Measurements from ENCODE around the gene PTPRCAP.
"Not testable (repeated sequence)": the region's sequence is repeated elsewhere in the genome, so short reads cannot be mapped to it uniquely, and the experiment has no call there.

PTPRCAP gene

DNA sequence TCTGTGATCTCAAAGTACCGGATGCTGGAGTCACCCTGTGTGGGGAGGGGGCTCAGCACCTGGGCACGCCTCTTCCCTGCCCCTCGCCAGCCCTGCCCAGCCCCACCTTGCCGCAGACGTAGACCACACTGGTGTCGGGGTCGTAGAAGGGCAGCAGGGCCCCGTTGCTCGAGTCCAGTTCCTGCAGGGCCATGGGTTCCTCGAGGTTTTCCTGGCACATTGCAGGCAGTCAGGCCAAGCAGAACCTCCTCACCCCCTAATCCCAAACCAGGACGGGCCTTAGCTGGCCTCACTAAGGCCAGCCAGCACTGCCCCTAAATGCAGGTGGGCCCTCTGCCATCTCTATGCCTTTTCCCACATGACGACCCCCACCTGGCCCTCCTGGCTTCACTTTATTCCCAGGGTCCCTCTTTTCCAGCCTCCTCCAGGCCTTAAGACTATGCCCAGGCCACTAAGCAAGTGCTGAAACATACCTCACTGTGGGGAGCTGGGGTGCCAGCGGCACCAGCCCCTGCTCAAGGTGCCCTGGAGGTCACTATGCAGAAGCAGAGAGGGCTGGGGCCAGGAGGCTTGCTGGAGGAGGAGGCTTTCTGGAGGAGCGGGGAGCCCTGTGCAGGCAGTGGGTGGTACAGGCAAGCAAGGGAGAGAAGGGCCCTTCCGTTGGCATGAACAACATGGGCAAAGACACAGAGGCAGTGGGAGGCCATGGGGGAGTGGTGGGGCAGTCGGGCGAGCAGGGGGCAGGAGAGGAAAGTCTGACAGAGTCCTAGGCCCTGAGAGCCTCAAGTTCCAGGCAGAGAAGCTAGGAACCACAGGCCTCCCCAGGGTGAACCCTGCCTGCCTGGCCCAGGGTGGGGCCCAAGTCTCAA lies 3.0 kb upstream of the PTPRCAP start:
- DNase-seq (ENCODE audit: low spot score): no peak

DNA sequence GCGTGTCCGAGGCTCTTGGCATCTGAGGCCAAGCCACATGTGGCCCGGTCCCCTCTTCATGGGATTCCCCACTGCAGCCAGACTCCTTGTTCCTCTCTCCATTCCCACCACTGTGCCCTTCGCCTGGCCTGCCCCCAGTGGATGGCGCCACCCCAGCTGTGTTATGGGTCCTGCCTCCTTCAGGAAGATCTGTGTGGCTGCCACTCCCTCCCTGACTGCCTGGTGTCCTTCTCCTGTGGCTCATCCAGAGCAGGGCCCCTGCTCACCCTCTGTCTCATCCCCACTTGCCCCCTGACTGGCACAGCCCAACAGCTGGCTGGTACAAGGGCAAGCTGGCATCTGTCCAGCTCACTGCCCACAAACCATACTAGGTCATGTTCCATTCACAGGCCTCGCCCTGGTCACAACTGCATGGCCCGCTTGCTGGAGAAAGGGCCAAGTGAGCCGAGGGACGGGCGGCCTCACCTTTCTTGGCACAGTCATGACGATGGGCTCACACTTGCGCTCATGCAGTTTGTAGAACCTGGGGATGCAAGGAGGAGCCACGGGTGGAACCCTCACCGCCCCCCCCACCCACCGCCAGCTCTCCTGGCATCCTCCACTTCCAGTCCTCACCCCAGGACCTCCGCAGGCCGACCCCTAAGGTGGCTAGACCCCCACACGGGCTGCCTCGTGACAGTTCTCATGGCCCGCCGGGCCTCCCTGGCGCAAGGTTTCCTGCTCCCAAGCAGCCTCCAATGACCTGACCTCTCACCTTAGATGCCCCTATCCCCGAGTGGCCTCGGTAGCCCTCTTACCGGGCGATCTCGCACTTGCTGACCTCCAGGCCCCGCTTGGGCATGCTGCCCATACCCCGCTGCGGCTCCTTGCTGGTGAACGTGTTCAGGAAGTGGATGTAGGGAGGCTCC lies 2.1 kb upstream of the PTPRCAP start:
- DNase-seq (ENCODE audit: low spot score): peak; percentile 58

DNA sequence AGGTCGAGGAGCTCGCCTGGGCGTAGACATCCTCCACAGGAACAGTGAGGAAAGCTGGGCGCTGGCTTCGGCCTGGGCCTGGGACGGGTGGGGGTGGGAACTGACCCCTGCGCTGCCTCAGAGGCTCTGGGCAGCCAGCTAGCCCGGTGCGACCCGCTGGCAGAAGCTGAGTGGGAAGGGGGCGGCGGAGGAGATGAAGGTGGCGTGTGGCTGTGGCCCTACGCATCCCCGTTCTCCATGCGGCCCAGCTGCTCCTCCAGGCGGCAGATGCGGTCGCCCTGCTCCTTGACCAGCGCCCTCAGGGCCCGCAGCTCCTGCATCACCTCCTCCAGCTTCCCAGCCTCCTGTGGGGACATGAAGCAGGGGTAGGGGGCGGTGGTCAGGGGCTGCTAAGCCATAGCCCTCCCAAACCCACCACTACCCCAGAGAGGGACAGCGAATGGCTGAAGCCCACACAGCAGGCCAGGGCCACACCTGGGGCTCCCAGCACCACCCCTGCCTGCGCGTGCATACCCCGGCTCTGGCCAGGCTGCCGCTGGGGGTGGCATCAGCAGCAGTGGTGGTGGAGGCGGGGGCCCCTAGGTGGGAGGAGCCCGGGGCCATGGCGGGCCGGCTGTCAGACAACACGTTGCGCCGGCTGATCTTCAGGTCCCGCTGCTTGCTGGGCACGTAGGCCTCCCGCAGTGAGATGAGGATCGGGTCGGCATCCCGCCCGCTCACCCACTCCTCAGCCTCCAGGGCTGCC lies 848 bp upstream of the PTPRCAP start:
- DNase-seq (ENCODE audit: low spot score): no peak

DNA sequence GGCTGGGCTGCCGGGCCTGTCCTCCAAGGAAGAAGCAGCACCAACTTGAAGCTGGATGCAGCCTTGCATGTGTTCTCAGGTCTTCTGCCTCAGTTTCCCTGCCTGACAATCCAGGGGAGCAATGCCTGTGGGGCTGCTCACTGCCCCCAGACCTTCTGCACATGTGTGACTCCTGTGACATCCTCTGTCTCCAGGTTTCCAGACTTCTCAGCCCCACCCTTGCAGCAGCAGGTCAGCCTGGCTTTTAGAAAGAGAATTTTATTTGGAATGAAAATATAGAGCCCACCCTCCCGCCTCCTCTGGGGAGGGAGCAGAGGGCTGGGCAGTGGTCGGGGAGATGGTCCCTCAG lies 301 bp upstream of the PTPRCAP start:
- no peak for DNase-seq (ENCODE audit: low spot score)

DNA sequence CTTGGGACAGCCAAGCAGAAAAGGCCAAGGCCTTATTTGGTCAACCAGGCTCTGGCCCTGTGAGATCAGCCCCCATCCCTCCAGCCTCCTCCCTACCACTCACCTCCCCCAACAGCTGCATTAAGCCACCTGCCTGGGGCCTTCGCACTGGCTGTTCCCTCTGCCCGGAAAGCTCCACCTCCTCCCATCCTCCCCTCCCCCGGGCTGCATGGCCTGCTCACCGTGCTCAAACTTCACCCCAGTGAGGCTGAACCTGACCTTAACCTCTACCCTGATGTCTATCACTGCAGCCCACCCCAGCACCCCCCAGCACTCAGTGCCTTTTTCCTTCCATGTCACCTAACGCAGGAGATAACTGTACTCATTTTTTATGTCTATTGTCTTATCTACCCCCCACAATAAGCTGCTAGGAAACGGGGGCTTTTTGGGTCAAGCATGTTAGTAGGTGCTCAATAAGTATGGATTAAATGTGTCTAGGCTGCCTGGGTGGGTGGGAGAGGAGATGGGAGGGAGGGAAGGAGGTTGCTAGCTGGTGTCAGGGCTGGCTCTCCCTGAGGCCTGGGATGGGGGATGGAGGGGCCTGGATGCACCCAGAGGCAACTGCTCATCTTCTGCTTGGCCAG lies 912 bp downstream of the PTPRCAP start:
- DNase-seq (ENCODE audit: low spot score): no peak

DNA sequence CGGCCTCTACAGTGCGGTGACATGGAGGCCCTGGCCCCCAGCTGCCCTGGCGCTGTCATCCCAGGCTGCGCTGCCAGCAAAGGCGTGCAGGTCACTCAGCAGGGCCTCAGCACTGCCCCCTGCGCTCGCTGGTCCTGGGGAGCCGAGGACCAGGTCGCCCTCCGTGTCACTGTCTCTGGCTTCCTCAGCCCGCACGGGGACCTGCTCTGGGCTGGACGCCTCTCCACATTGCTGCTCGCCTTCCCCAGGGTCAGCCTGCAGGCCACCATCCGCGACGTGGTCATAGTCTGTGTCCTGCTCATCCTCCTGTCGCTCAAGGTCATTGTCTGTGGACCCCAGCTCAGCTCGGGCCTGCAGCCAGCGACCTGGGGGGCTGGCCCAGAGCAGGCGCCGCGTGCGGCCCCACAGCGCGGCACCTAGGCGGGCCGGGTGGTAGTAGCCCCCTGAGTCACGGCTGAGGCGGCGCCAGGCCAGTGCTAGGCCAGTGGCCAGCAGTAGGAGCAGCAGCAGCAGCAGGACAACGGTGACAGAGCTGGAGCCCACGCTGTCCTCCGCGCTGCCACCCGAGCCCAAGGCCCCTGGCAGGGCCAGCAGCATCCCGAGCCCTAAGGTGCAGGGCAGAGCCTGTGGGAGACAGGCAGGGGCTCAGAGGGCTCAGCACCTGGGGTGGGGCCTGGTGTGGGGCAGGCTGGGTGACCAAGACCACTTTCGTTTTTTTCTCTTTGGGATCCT lies 1.6 kb downstream of the PTPRCAP start:
- DNase-seq (ENCODE audit: low spot score): no peak

DNA sequence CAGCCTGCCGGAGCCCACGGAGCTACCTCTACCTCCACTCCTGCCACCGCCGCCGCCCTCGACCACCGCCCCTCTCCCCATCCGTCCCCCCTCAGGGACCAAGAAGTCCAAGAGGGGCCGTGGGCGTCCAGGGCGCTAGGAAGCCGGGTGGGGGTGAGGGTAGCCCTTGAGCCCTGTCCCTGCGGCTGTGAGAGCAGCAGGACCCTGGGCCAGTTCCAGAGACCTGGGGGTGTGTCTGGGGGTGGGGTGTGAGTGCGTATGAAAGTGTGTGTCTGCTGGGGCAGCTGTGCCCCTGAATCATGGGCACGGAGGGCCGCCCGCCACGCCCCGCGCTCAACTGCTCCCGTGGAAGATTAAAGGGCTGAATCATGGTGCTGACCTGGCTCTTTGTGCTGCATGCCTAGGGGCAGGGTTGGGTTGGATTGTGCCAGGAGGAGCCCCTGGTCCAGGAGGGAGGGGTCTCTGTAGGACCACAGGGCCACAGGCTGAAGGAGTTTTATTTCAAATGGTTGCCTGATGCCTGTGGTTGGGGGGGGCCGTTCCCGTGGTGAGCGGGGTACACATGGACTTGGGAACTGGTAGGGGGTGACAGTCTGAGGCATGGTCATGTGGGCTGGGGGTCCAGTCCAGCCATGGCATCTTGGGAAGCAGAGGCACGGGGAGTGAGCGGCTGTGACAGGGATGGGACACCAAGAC lies 2.3 kb downstream of the PTPRCAP start:
- no peak for DNase-seq (ENCODE audit: low spot score)

DNA sequence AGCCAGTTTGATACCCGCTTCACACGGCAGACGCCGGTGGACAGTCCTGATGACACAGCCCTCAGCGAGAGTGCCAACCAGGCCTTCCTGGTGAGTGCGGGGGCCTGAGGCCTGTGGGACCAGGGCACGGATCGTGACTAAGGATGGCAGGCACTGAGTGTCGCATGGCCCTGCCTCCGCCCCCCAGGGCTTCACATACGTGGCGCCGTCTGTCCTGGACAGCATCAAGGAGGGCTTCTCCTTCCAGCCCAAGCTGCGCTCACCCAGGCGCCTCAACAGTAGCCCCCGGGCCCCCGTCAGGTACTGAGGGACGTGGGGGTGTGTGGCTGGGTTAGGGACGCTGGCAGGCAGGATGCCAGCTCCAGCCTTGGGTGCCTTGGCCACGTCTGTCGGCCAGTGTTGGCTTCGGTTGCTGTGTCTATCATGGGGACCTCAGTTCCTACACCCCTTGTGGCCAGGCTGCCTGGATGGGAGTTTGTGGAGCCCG lies 3.0 kb downstream of the PTPRCAP start:
- no peak for DNase-seq (ENCODE audit: low spot score)

DNA sequence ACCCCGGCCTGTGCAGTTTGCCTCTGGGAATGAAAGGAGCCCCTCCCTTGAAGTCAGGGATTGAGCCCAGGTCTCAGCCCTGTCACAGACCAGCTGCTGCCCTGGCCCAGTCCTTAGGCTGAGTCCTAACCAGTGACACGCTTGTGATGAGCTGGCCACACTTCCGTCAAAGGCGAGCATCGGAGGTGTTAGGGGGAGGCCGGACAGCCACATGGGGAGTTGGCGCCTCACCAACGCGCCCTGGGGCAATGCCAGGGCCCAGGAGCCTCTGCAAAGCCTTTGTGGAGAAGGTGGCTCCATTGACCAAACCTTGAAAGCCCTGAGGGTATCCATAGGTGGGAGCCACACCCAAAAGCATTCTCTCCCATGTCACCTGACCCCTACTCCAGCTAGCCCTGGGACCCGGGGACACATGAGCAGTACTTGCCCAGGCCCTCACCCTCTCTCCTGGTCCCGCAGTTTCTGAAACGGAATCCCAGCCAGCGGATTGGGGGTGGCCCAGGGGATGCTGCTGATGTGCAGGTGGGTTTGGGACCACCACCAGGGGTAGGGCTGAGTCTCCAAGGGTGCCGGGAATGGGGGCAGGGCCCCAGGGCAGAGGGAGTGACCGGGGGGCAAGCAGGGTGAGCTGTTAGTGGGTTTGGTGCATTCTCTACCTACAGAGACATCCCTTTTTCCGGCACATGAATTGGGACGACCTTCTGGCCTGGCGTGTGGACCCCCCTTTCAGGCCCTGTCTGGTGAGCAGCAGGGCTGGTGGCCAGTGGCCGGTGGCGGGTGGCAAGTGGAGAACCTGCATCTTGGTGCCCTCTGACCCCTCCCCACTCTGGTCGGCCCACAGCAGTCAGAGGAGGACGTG lies 3.7 kb downstream of the PTPRCAP start:
- DNase-seq (ENCODE audit: low spot score): no peak

DNA sequence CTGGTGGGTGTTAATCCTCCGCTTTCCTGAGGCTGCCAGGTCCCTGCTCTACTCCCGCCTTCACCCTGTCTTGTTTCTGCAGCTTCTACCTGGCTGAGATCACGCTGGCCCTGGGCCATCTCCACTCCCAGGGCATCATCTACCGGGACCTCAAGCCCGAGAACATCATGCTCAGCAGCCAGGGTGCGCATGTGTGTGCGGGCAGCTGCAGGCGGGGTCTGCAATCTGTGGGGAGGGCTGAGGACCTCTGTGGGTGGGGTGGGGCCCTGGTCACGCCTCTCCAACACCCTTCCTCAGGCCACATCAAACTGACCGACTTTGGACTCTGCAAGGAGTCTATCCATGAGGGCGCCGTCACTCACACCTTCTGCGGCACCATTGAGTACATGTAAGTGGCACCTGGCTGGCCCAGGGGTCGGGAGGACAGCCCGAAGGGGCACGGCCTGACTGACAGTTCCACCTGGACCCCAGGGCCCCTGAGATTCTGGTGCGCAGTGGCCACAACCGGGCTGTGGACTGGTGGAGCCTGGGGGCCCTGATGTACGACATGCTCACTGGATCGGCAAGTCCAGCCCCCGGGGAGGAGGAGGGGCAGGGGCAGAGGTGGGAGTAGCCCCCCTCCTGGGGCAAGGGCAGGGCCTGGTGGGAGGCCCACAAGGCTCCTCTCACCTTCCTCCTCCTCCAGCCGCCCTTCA lies 4.7 kb downstream of the PTPRCAP start:
- DNase-seq (ENCODE audit: low spot score): no peak

DNA sequence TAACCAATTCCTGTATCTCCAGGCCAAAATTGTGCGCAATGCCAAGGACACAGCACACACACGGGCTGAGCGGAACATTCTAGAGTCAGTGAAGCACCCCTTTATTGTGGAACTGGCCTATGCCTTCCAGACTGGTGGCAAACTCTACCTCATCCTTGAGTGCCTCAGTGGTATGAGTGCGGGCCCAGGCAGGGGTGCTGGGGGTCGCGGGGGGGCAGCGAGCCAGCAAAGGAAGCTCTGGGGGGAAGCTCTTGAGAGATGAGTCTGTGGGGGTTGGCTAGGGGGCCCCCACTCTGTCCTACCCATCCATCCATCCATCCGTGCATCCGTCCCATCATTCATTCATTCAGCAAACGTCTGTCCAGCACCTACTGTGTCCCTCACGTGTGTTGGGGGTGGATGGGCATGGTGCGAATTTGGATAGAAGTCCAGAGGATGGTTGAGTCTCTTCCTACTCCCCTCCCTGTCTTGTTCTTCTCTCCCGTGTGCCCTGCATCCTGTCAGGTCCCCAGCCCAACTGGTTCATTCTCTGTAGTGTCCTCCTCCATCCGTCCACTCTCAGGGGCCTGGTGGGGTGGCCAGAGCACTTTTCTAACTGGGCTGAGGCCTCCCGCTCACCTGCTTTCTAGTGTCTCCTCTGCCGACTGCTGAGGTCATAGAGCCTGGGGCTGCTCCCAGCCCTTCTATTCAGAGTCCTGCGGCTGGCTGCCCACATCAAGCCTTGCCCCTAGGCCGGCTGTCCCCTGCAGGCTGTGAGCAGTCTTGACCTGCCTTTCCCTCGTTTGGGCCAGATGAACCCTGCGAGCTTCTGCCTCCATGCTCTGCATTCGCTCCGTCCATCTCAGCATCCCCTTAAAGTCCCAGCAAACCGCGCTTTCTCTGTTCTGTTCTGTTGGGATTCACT lies 5.9 kb downstream of the PTPRCAP start:
- DNase-seq (ENCODE audit: low spot score): no peak

DNA sequence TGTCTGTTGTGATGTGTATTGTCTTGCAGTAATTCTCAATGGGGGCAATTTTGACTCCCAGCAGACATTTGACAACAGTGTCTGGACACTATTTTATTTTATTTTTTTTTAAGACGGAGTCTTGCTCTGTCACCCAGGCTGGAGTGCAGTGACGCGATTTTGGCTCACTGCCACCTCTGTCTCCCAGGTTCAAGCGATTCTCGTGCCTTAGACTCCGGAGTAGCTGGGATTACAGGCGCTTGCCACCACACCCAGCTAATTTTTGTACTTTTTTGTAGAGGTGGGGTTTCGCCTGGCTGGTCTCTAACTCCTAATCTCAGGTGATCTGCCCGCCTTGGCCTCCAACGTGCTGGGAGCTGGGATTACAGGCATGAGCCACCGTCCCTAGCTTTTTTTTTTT lies 7.8 kb downstream of the PTPRCAP start:
- DNase-seq (ENCODE audit: low spot score): no peak

DNA sequence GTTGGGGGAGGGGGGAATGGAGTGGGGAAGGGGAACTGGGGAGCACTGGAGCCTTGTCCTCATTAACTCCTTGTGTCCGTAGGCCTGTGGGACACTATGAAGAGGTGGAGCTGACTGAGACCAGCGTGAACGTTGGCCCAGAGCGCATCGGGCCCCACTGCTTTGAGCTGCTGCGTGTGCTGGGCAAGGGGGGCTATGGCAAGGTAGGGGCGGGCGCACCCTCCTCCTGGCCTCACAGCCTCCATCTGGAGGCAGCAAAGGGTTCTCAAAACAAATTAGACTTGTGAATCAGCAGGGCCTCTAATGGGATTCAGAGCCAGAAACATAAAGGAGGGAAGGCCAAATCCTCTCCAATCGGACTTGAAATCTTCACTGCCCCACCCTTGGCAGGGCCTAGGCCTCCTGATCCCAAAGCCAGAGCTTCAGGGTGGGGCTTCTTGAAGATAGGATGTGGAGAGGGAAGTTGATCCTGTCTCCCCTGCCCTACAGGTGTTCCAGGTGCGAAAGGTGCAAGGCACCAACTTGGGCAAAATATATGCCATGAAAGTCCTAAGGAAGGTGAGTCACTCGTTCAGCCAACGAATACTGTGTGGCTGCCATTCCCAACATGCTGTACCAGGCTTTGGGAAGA lies 8.3 kb downstream of the PTPRCAP start:
- DNase-seq (ENCODE audit: low spot score): no peak

DNA sequence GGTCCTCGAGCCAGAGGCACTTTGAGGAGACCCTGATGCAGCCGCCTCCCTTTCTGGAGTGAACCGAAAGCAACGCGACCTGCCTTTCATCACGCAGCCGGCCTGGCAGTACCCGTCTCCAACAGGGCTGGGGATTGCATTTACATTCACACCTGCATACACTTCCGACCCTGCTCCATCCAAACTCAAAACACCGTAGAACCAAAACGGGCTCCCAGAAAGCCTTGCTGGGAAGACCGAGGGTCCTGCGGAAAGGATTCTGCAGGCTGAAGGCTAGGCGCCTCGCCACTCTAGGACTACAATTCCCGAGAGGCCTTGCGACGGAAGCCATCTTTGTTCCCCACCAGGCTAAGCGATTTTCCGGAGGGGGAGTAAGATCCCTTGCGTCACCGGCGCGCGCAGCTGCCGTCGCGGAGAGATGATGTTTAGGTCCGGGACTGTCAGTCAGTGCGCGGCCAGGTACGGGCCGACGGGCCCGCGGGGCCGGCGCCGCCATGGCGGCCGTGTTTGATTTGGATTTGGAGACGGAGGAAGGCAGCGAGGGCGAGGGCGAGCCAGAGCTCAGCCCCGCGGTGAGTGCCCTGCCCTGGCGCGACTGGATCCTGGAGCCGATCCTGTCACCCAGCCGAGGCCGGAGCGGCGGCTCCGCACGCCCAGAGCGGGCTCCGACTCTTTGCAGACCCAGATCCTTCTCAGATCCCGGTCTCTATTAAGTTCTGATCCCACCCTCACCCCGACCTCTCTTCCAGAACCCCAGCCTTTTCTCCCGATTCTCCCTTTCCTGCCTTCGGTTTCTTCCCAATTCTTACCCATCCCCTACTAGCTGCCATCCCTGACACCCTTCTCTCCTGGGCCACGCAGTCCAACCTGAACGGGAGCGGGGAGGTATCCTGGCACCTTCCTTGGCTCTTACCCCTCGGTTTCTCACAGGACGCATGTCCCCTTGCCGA lies 9.2 kb downstream of the PTPRCAP start, which contains the start of gene RPS6KB2:
Gene RPS6KB2 (plus strand): TSS at position 443 of the 950 bp plus-strand sequence. CDS start 52 bp downstream, at position 495.
- DNase-seq (ENCODE audit: low spot score): peak; percentile 97

DNA sequence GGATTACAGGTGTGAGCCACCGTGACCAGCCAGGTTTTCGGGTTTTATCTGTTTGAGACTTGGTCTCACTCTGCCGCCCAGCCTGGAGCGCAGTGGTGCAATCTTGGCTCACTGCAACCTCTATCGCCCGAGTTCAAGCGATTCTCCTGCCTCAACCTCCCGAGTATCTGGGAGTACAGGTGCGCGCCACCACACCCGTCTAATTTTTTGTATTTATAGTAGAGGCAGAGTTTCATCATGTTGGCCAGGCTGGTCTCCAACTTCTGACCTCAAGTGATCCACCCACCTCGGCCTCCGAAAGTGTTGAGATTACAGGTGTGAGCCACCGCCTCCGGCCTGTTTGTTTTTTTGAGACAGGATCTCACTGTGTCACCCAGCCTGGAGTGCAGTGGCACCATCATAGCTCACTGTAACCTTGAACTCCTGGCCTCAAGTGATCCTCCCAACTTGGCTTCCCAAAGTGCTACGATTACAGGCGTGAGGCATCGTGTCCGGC lies 10.1 kb downstream of the PTPRCAP start:
- DNase-seq (ENCODE audit: low spot score): not testable (repeated sequence)

Measured in D341Med (cell line).